GM18520 (cell line): ENCODE measurements around the gene RALA.
"Not testable (repeated sequence)": the region's sequence is repeated elsewhere in the genome, so short reads cannot be mapped to it uniquely, and the experiment has no call there.

ENCODE experiments used
- ATAC-seq: cut with Tn5 transposase; IDR thresholded peaks from one replicate; pipeline ENCODE4 v1.9.1; 2021; ENCODE audit not compliant: unreplicated experiment

RALA gene

DNA sequence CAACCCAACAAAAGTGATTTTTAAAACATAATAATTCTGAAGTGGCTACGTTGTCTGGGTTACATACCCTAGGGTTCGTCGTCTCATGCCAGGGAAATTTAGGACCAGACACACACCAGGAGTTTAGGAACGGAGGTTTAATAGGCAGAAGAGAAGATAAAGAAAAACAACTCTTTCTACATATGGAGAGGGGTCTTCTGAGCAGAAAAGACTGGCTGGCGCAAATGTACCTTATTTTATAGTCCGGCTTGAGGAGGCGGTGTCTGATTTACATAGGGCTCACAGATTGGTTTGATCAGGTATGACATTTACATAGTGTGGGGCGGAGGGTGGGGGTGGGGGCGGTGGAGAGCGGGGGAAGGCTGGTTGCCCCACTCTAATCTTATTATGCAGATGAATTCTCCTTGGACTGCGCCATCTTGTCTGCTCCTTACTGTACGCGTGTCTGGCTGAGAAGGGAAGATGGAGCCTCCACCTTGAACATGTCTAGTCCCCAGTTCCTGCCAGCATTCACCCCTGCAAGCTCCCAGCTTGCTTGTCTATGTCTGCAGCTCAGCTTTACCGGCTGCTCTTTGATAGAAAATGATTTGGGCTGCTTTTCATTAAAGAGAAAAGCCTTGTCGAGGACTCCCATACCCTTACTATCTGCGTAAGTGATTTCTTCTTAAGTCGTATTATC lies 98.7 kb downstream of the RALA start:
- ATAC-seq: no peak

DNA sequence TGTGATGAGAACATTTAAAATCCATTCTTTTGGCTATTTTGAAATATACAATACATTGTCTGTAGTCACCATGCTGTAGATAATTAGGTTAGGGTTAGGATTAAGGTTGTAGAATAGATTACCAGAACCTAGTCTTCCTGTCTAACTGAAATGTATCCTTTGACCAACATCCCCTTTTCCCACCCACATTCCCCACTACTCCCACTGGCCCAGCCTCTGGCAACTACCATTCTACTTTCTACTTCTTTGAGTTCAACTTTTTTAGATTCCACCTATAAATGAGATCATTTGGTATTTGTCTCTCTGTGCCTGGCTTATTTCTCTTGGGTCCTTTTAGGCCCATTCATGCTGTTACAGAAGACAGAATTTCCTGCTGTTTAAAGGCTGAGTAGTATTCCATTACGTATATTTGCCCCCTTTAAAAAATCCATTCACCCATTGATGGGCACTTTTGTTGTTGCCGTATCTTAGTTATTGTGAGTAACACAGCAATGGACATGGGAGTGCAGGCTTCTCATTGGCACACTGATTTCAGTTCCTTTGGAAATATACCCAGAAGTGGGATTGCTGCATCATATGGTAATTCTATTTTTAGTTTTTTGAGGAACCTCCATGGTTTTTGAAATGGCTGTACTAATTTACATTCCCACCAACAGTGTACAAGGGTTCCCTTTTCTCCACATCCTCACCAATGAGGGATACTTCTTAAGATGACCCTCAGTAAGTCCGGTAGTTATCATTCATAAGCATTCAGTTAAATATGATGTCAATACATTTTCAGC lies 104.0 kb downstream of the RALA start:
- no peak for ATAC-seq

DNA sequence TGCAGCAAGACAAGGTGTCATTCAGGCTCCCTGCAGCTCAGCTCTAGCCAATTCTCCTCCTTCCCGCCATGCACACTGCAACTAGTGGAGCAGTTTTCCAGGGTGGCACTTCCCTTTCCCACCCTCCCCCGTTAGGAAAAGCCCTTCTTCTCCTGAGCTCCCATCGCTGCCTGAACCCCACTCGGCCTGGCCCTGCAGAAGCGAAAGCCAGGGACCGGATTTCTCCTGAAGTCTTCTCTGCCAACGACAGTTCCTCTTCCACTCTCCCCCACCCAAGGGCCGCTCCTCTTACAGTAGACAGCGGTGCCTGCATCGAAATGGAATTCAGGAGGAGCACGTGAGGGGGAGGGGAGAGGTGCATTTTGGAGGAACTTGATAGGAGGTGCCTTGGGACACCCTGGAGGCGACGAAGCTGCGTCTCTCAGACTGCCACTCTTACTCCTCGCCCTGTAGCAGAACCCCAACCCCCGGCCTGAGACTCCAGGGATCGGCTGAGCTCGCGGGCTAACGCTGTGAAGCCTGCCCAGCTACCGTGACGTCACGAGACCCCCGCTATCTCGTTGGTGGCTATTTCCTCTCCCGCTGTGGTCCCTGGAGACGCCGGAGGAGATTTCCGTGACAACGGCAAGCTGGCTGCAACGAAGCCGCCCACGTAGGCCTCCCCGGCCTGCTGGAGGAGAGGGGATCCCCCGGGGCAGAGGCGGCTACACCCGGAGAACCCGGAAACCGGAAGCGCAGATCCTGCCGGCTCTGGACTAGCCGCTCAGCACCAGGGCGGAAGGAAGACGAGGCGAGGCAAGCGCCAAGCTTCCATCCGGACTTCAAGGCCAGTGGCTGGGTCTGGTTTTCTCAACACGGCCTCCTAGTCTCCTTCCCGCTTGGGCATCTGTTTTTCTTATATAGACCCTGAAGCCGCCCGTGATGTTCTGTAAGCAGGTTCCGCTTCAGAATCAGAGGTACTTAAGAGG lies 109.7 kb downstream of the RALA start:
- ATAC-seq: peak; percentile 86

DNA sequence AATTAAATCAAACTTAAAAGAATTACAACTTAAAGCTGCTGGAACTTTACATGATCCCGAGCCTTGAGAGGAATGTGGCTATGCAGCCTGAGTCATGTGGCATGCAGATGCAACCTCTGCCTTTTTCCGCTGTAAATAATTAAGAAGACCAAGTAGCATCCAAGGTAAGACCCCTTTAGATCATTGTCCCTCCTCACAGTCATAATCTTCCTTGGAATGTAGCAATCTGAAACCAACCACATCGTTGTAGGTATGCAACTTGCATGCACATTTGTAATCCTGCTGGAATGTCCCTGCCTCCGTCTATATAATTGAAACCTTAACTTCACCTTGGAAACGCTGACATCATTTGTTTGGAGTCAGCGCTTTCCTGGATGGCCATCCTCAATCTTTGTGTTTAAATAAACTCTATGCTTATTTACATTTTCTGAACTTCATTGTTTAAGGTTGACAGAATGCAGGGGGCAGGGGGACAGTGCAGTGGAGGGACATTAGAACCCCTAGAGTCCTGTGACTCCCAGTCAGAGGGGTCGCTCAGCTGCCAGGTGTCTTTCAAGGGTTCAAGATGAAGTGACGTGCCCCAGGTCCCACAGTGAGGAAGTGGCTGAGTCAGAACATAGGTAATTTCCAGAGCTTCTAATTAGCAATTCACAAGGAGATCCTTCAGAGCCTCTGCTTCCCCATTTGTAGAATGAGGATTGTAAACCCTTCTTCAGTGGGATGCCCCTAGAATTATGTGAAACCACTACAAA lies 110.7 kb downstream of the RALA start:
- ATAC-seq: no peak

DNA sequence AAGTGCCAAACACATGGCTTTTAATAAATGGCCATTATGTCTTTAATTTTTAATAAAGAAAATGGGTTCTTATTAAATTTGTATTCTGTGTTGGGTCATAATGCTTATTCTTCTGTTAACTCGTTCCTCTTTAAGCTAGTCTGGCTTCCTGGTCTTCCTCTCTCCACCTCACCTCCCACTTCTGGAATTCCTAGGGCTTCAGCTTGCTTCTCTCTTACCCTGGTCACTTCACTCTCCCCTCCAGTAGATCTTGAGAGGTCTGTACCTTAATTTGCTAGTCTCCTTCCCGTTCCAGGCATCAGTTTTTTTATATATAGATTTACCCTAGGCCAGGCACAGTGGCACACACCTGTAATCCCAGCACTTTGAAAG lies 111.2 kb downstream of the RALA start:
- ATAC-seq: no peak

DNA sequence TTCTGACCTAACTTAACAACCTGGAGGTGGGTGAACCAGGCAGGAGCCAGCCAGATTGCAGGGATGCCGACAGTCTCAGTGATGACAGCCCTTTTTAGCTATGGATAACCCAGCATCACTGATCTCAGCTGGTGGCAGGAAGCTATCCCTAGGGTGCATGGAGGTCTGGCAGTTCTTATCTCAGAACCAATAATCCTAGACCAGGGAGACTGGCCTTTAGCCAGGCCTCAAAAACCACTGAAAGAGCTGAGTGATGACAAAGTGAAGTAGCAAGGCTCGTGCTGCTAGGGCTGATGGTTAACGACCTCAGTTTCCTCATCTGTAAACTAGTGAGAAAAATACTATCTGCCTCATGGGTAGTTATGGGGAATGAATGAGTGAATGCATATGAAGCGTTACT lies 112.5 kb downstream of the RALA start:
- ATAC-seq: no peak

DNA sequence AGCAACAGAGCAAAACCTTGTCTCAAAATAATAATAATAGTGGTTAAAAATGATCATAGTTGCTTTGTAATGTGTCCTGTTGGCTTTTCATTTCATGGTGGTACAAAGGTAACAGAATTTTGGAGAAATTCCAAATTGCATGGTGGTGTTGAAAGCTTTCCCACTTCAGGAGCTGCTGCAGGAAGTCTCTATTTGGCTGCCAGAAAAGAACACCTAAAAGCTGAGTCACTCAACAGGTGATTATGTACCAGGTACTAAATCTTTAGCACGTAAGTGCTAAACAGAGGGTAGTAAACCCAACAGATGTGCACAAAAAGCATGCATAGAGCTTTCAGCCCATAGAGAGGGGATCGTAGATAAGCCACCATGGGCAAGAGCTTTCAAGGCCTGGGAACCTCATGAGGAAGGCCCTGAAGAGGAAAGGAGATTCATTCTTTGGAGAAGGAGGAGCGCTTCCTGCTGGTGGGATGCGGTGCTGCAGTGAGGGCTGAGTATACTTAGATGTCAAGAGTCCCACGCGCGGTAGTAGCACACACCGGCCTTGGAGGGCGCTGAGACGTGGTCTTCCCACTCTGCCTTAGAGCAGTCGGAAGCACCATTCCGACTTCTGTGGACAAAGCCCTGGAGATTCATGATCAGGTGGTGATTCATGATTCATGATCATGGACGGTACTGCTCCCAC lies 118.7 kb downstream of the RALA start:
- no peak for ATAC-seq

DNA sequence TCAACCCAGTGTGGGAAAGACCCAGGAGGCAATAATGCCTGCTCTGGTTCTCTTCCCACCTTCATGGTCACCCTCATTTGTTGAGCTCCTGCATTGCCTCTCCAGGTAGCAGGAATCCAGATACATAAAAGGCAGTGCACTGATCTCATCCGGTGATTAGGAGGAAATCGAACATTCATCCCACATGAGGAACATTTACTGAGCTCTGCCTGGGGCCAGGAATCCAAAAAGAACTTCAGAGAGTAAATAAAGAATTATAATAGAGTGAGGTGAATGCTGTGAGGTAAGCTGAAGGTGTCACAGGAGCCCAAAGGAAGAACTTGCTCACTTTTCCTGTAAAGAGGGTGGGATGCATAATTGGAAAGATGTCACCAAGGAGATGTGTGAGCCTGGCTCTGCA lies 121.2 kb downstream of the RALA start:
- no peak for ATAC-seq

DNA sequence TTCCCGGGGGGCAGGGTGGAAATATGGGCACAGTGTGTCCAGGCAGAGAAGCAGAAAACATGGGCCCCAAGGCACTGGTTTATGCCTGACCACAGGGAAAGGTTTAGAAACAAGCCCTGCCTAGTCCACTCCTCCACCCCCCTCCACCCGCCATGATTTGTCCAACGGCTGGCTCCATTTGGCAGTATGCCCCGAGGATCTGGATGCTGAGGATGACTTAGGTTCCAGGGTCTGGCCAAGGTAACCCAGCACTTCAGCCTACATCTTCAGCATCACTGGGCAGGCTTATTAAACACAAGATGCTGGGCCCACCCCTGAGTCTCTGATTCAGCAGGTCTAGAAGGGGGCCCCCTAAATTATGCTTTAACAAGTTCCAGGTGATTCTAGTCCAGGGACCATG lies 121.9 kb downstream of the RALA start:
- ATAC-seq: no peak

DNA sequence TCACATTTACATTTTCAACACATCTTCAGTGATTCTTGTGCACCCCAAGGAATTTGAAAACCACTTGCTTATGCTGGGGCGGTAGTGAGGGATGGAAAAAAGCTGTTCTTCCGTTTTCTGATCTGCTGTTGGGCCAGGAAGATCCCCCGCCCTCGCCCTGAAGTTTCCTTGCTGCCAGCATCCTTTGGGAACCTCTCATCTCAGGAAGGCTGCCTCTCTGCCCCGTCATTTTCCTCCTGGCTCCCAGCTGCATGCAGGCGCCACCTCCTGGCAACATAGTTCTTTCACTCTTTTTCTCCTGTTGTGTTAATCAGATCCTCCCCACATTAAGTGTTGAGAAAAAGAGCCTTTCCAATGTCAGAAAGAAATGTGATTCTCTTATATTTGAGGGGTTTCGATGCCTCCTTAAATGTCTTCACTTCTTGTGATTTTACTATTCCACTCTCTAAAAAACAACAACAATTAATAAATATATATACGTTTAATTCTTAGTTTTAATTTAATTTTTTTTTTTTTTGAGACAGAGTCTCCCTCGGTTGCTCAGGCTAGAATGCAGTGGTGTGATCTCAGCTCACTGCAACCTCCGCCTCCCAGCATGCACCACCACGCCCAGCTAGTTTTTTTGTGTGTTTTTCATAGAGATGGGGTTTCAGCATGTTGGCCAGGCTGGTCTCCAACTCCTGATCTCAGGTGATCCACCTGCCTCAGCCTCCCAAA lies 122.9 kb downstream of the RALA start:
- ATAC-seq: no peak

DNA sequence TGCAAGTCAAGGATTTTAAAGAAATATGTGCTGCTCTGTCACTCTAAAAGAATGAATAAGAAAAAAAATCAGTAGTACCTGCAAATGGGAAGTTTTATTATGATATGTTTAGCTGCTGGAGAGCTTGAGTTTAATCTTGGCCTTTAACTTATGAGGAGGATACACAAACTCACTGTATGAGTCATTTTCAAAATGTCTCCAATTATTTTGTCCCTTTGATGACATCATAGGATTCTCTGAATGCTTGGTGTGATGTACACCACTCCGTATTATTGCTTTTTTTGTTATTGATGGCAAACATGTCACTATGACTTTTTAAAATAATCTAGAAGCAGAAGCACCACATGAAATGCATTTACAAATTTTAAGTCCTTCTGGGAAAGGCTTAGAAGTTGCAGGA lies 125.8 kb downstream of the RALA start:
- ATAC-seq: no peak

DNA sequence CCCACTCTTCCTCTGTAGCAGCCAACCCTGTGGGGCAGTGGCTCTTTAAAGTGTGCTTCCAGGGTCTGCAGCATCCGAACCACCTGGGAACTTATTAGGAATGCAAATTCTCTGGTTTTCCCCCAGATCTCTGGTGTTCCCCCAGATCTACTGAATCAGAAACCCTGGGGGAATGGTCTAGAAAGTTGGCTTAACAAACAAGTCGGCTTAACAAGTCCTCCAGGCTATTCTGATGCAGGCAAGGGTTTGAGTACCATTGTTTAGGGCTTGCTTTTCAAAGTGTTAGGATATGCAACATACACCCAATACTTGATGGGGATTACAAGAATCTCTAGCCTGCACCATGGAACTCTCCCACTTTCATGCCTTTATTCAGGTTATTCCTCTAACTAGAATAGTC lies 126.3 kb downstream of the RALA start:
- no peak for ATAC-seq

DNA sequence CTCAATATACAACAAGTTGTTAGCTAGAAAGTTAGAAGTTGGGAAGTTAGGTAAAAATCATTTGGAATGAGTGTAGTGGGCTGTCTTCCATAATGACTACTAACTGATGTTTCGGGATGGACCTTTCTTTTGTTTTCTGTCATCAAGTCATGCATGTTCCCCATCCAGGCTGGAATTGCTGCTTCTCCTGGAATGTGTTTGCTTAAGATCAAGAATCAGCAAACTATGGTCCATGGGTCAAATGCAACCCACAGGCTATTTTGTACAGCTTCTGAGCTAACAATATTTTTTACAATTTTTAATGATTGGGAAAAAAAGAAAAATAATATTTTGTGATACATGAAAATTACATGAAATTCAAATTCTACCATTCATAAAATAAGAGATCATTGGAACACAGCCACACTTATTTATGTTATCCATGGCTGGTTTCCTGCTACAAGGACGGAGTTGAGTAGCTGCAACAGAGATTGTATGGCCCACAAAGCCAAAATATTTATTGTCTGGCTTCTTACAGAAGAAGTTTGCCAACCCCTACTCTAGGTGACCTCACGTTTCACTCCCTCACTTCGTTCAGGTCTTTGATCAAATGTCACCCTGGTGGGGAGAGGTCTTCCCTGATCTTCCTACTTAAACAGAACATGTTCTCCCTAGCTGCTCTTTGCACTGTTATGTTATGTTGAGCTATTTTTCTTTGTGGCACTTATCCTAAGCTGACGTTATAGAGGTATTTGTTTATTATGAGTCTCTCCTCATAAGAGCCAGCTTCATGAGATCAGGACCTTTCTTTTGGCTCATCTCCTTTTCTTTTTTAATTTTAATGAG lies 127.1 kb downstream of the RALA start:
- ATAC-seq: no peak

DNA sequence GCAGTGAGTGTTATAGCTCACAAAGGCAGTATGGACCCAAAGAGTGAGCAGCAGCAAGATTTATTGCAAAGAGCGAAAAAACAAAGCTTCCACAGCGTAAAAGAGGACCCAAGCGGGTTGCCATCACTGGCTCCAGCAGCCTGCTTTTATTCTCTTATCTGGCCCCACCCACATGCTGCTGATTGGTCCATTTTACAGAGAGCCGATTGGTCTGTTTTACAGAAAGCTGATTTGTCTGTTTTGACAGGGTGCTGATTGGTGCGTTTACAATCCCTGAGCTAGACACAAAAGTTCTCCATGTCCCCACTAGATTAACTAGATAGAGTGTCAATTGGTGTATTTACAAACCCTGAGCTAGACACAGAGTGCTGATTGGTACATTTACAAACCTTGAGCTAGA lies 129.9 kb downstream of the RALA start:
- not testable (repeated sequence) for ATAC-seq

DNA sequence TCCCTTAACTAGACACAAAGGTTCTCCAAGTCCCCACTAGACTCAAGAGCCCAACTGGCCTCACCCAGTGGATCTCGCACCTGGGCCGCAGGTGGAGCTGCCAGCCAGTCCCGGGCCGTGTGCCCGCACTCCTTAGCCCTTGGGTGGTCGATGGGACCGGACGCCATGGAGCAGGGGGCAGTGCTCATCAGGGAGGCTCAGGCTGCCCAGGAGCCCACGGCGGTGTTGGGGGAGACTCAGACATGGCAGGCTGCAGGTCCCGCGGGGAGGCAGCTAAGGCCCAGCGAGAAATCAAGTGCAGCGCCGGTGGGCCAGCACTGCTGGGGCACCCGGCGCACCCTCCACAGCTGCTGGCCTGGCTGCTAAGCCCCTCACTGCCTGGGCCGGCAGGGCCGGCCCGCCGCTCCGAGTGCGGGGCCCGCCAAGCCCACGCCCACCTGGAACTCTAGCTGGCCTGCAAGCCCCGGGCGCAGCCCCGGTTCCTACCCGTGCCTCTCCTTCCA lies 130.5 kb downstream of the RALA start:
- ATAC-seq: no peak

DNA sequence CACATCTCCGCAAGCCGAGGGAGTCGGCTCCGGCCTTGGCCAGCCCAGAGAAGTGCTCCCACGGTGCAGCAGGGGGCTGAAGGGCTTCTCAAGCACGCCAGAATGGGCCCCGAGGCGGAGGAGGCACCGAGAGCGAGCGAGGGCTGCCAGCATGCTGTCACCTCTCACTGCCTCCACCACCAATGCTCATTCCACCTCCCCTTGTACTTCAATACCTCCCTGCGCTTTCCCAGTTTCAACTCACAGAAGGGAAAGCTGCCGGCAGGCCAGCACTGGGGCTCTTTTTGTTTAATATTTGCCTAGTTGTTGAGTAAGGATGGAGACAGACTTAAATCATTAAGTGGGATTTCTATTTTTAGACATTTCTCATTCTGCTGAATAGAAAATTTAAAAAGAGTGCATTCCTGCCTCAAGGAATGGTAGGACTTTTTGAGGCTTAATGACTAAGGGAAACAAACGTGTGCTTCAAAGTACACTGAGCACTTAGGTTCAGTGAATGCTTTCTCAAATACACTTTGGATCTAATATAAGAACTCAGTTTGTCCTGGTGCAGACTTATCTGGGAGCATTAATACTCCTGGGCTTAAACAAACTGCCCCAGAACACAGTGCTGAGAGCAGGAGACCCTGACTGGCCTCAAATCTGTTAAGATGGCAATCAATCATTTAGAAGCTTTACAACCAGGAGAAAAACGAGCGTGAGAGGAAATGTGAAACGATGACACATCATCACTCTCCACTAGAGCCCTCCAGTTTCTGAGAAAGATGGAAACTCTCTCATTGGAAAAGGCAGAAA lies 131.2 kb downstream of the RALA start:
- ATAC-seq: no peak

DNA sequence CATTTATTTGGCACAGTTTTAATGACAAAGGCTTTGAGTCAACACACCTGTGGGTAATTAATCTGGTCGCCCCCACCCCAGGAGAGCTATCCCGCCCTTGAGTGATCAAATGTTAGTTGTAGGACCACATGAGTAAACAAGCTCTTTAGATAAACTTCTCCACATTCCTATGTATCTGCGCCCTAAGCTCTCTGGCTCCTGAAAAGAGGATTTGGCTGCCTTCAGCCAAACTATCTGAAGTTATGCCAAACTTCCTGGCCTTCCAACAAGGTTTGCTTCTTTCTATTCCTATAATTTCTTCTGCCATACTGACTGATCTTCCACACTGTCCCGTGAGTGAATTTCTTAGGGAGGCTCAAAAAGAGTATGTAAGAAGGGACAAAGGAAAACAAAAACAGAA lies 134.2 kb downstream of the RALA start:
- ATAC-seq: no peak
